Measurements from ENCODE around the gene IRF2BP2.

DNA sequence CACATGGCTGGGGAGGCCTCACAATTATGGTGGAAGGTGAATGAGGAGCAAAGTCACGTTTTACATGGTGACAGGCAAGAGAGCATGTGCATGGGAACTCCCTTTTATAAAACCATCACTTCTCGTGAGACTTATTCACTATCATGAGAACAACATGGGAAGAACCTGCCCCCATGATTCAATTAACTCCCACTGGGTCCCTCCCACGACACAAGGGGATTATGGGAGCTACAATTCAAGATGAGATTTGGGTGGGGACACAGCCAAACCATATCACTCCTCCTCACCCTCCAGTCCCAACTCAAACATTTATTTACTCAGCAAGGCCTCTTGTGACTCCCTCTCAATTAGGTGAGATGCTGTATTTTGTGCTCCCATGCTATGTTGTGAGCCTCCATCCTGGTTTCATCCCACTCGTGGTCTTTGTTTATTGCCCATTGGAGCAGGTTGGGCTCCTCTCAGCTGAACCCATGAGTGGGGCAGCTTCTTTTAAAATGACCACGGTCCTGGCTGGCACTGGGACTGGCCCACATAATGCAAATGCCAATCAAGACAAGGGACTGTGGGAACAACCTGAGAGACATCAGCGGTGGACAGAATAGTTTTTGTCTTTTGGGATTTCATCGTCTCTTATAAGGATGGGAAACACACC is 28.8 kb downstream of the IRF2BP2 start:
- TF ChIP-seq, protein P1, sequence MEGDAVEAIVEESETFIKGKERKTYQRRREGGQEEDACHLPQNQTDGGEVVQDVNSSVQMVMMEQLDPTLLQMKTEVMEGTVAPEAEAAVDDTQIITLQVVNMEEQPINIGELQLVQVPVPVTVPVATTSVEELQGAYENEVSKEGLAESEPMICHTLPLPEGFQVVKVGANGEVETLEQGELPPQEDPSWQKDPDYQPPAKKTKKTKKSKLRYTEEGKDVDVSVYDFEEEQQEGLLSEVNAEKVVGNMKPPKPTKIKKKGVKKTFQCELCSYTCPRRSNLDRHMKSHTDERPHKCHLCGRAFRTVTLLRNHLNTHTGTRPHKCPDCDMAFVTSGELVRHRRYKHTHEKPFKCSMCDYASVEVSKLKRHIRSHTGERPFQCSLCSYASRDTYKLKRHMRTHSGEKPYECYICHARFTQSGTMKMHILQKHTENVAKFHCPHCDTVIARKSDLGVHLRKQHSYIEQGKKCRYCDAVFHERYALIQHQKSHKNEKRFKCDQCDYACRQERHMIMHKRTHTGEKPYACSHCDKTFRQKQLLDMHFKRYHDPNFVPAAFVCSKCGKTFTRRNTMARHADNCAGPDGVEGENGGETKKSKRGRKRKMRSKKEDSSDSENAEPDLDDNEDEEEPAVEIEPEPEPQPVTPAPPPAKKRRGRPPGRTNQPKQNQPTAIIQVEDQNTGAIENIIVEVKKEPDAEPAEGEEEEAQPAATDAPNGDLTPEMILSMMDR (IDR thresholded peaks at IDR 0.05): no peak
- TF ChIP-seq POLR2A (IDR thresholded peaks at IDR 0.05): no peak
